ENCODE results near the gene KIAA1143.

GRCh38 chr3:44721231-44722102, 40.0 kb downstream of the KIAA1143 start:
- TF ChIP-seq, protein P1, sequence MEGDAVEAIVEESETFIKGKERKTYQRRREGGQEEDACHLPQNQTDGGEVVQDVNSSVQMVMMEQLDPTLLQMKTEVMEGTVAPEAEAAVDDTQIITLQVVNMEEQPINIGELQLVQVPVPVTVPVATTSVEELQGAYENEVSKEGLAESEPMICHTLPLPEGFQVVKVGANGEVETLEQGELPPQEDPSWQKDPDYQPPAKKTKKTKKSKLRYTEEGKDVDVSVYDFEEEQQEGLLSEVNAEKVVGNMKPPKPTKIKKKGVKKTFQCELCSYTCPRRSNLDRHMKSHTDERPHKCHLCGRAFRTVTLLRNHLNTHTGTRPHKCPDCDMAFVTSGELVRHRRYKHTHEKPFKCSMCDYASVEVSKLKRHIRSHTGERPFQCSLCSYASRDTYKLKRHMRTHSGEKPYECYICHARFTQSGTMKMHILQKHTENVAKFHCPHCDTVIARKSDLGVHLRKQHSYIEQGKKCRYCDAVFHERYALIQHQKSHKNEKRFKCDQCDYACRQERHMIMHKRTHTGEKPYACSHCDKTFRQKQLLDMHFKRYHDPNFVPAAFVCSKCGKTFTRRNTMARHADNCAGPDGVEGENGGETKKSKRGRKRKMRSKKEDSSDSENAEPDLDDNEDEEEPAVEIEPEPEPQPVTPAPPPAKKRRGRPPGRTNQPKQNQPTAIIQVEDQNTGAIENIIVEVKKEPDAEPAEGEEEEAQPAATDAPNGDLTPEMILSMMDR (IDR thresholded peaks at IDR 0.05), result no peak
- TF ChIP-seq POLR2A (IDR thresholded peaks at IDR 0.05), result no peak
